Stomach smooth muscle (tissue), 2 donors: ENCODE data around the gene DBNDD2.

Experiments used
- H3K27ac ChIP-seq: one replicate; pipeline ENCODE4 v1.7.0; 2013; ENCODE audit warnings: mild to moderate bottlenecking, low read length, inconsistent platforms
- H3K27me3 ChIP-seq, 2 donors: one replicate each; pipeline ENCODE4 v1.7.0; 2013; ENCODE audit warnings: low read length in 2 of 2; ENCODE audit not compliant: insufficient read depth in 2 of 2, control insufficient read depth in 1 of 2
- H3K36me3 ChIP-seq, 2 donors: one replicate each; pipeline ENCODE4 v1.7.0; 2013; ENCODE audit warnings: low read length in 2 of 2; ENCODE audit not compliant: control insufficient read depth in 2 of 2, insufficient read depth in 2 of 2
- H3K4me1 ChIP-seq: one replicate; pipeline ENCODE4 v1.7.0; 2013; ENCODE audit warnings: low read length; ENCODE audit not compliant: control insufficient read depth, insufficient read depth
- H3K4me3 ChIP-seq, 2 donors: one replicate each; pipeline ENCODE4 v1.7.0; 2013; ENCODE audit warnings: low read length in 2 of 2
- H3K9ac ChIP-seq, 2 donors: one replicate each; pipeline ENCODE4 v1.7.0; 2013; ENCODE audit warnings: low read length in 2 of 2, mild to moderate bottlenecking in 1 of 2
- H3K9me3 ChIP-seq, 2 donors: one replicate each; pipeline ENCODE4 v1.7.0; 2013; ENCODE audit warnings: low read length in 2 of 2; ENCODE audit not compliant: control insufficient read depth in 2 of 2
- donor health status: healthy.
- donor health status: Pancreatic carcinoma.

DBNDD2 gene, protein sequence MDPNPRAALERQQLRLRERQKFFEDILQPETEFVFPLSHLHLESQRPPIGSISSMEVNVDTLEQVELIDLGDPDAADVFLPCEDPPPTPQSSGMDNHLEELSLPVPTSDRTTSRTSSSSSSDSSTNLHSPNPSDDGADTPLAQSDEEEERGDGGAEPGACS

DNA sequence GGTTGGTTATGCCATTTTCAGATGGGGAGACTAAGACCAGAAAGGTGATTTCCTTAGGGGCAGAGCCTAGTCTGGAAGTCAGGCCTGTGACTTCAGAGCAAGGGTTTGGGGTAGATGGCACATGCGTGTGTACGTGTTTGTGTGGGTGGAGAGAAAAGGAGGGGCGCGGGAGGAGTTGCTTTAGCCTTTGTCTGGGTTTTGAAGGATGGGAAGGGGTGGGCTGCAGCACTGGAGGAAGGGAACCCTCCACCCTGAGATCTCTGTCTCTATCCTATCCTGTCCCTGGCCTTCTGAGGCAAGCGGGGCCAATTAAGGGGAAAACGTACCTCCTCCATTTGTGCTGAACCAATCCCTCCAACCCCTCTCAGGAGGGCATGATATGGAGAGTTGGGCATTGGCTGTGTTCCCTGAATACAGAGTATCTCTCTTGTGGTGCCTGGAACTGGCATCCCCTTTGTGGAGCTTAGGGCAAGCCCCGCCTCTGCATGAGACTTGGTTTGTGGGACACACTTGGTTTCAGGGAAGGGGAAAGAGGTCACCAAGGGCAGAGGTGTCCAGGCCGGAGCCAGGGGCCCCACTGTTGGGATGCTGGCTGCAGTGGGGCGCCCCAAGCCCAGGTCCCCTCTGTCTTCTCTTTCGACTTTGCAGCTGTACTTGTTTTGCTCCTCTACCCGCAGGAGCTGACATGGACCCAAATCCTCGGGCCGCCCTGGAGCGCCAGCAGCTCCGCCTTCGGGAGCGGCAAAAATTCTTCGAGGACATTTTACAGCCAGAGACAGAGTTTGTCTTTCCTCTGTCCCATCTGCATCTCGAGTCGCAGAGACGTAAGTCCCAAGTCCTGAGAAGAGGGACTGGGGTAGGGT is at the start of gene DBNDD2:
Gene DBNDD2 (plus strand): TSS at position 507 of the 863 bp plus-strand sequence. CDS start 179 bp downstream, at position 686.
- peak within 1 kb of the TSS; percentile 99 for H3K27ac ChIP-seq
- peak within 1 kb of the TSS; percentile 77 to 91 for H3K4me3 ChIP-seq
- H3K4me1 ChIP-seq, result peaks cover 19% of the 10 kb centered on the region
- no peaks in the 10 kb centered on the region for H3K9me3 ChIP-seq
- H3K36me3 ChIP-seq, result peaks cover 26 to 29% of the 10 kb centered on the region in 2 donors
- no peaks in the 10 kb centered on the region for H3K27me3 ChIP-seq
- H3K9ac ChIP-seq, result peak within 1 kb of the TSS; percentile 91 to 98

DNA sequence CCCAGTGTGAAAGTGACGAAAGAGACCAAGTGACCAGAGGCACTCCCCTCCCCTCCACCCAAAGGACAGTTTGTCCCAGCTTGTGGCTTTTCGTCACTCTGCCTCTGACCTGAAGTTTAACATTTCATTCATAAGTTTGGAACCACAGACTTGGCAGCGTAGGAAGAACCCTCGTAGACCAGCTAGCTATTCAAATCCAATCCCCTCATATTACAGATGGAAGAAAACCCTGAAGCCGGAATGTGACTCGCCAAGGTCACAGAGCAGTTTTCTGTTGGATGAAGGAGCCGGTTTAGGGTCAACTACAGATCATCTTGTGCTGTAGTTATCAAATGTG is 49.1 kb upstream of the DBNDD2 start:
- peak overlapping the region in 1 of 2 donors; percentile 24 for H3K4me3 ChIP-seq
- no peaks in the 10 kb centered on the region for H3K36me3 ChIP-seq
- peak overlapping the region; percentile 96 for H3K27ac ChIP-seq
- no peaks in the 10 kb centered on the region for H3K9me3 ChIP-seq
- no peaks in the 10 kb centered on the region for H3K27me3 ChIP-seq
- peak overlapping the region; percentile 64 to 68 for H3K9ac ChIP-seq
- peaks cover 51% of the 10 kb centered on the region for H3K4me1 ChIP-seq

DNA sequence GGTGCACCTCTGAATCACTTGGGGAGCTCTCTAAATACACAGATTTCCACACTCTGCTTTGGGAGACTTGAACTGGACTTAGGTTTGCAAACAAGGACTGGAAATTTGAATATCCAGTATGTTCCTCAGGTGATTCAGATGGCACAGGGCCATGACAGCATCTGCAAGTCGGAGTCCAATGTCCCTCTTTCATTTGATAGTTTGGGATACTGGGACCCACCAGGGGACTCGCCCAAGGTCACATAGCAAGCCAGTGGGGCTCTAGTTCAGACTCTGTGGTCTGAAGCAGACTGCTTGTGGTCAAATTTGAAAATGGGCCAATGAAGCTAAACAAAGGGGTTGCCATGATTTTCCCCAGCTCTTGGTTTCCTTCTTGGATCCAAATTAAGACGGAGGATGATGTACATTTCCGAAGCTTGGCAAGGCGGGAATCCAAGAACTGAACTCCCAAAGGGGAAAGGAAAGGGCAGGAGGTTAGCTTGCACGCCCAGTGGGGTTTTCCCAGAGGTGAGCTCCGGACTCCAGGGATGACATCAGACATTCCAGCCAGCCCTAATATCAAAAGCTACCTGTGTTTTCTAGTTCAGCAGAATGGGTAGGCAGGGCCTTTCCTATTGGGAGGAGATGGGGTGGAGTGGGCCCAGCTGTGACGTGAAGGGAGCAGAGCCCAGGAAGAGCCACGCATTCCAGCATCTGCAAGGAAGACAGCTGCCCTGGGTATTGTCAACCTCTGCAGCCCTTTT is 48.5 kb upstream of the DBNDD2 start:
- H3K27me3 ChIP-seq, result no peaks in the 10 kb centered on the region
- H3K9me3 ChIP-seq, result no peaks in the 10 kb centered on the region
- peak overlapping the region; percentile 13 to 68 for H3K9ac ChIP-seq
- no peaks in the 10 kb centered on the region for H3K36me3 ChIP-seq
- peak overlapping the region; percentile 96 for H3K27ac ChIP-seq
- H3K4me1 ChIP-seq, result peaks cover 48% of the 10 kb centered on the region
- no peak overlapping the region for H3K4me3 ChIP-seq

DNA sequence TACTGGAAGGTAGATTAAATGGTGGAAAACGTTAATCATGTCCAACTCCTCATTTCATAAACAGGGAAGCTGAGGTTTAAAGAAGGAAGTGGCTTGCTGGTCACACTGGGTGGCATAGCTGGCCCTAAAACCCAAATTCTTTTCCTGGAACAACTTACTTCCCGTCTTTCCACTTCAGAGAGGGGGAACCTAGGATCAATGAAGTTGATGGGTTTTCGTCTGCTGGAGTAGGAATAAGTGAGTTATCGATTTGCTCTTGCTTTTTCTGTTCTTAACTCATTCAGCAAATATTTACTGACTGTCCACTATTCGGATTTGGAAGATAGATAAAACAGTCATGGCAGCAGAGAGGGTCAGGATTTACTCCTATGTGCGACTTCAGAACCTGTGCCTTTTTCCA is 46.3 kb upstream of the DBNDD2 start:
- H3K9me3 ChIP-seq, result no peaks in the 10 kb centered on the region
- no peaks in the 10 kb centered on the region for H3K27me3 ChIP-seq
- H3K27ac ChIP-seq, result no peak overlapping the region
- peaks cover 10 to 11% of the 10 kb centered on the region in 2 donors for H3K36me3 ChIP-seq
- no peak overlapping the region for H3K4me3 ChIP-seq
- peaks cover 55% of the 10 kb centered on the region for H3K4me1 ChIP-seq
- H3K9ac ChIP-seq, result no peak overlapping the region

DNA sequence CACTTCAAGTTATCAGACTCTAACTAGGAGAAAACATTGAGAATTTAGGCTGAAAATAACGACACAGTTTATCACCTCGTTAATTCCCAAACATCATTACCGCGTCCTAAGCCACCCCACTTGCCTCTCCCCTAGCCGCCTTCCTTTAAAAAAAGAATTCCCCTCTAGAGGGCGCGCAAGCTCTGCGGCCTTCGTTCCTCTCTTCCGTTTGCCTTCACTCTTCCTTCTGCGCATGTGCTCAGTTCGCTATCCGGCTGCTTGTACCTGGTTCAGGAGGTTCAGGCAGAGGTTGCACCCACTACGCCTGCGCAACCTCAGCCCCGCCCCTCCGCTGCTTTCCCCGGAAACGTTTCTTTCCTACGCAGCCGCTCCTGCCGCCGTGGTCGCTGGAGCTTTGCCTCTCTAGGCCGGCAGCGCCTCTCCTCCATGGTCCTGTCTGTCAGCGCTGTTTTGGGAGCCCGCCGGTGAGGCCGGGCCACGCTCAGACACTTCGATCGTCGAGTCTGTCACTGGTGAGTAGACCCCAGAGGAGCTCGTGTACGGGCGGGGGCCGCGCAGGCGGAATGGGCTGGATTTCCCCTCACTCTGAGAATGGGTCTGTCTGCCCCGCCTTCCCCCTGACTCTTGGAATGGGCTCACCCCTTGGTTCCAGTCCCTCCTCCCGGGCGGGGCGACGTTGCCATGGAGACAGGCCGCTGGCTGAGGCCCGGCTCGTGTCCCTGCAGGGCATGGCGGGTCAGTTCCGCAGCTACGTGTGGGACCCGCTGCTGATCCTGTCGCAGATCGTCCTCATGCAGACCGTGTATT is 45.1 kb upstream of the DBNDD2 start, which contains the start of gene SYS1:
Gene SYS1 (plus strand): TSS at position 353 of the 807 bp plus-strand sequence. CDS start 376 bp downstream, at position 729.
- peaks cover 22 to 23% of the 10 kb centered on the region in 2 donors for H3K36me3 ChIP-seq
- H3K27ac ChIP-seq, result peak within 1 kb of the TSS; percentile 97
- H3K27me3 ChIP-seq, result no peaks in the 10 kb centered on the region
- H3K4me3 ChIP-seq, result peak within 1 kb of the TSS; percentile 84 to 92
- H3K9ac ChIP-seq, result peak within 1 kb of the TSS; percentile 94 to 97
- H3K9me3 ChIP-seq, result no peaks in the 10 kb centered on the region
- H3K4me1 ChIP-seq, result peaks cover 45% of the 10 kb centered on the region

DNA sequence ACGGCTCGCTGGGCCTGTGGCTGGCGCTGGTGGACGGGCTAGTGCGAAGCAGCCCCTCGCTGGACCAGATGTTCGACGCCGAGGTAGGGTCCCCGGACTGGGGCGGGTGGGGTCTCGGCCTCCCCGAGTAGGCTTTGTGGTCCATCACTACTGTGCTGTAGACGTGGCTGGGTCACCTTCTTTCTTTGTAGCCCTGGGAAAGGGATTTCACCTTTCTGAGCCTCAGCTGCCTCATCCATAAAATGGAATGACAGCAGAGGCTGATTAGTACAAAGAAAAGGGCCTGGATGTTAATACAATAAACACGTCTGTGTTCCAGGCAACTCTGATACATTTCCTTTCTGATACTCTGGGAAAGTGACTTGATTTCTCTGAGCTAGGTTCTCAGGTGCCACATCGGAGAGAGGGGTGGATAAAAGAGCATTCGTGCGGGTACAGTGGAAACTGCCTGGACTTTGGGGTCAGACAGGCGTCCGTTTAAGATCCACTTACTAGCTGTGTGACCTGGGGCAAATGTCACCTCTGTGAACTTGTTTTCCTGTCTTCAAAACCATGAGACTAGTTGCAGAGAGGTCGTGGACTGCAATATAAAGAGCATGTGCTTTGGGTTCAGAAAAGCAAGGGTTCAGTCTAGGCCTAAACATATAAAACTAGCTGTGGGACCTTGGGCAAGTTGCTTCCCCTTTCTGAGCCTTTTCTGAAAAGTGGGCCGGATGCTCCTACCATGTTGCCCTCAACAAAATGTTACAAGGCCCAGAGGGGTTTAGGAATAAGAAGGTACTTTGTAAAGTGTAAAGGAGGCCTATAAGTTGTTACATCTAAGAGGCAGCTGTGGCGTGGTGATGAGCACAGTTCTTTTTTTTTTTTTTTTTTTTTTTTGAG is 44.2 kb upstream of the DBNDD2 start:
- H3K36me3 ChIP-seq, result peaks cover 23 to 29% of the 10 kb centered on the region in 2 donors
- no peaks in the 10 kb centered on the region for H3K27me3 ChIP-seq
- H3K4me3 ChIP-seq, result peak overlapping the region; percentile 84 to 92
- H3K4me1 ChIP-seq, result peaks cover 37% of the 10 kb centered on the region
- no peaks in the 10 kb centered on the region for H3K9me3 ChIP-seq
- peak overlapping the region; percentile 94 to 97 for H3K9ac ChIP-seq
- H3K27ac ChIP-seq, result peak overlapping the region; percentile 97

DNA sequence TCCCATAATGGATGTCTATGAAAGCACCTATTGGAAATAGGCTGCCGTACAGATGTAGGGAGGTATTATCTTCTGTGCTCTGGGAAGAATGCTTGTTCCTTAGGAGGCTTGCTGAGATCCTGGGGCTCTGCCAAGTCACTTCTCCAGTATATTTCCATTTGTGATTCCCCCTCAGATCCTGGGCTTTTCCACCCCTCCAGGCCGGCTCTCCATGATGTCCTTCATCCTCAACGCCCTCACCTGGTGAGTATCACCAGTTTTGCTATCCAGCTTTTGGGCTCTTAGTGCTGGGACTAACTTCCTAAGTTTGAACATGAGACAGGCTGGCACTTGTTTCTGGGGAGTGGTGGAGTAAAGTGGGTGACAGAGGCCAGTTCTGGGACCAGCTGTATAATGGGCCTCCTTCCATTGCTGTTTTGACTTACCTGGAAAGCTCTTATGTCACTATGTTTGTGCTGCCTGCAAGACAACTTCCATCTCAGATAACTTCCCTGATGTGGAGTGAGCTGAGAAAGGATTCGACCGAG is 42.6 kb upstream of the DBNDD2 start:
- H3K9ac ChIP-seq, result no peak overlapping the region
- H3K4me3 ChIP-seq, result no peak overlapping the region
- H3K9me3 ChIP-seq, result no peaks in the 10 kb centered on the region
- peaks cover 25% of the 10 kb centered on the region for H3K4me1 ChIP-seq
- no peak overlapping the region for H3K27ac ChIP-seq
- H3K36me3 ChIP-seq, result peaks cover 25 to 29% of the 10 kb centered on the region in 2 donors
- no peaks in the 10 kb centered on the region for H3K27me3 ChIP-seq

DNA sequence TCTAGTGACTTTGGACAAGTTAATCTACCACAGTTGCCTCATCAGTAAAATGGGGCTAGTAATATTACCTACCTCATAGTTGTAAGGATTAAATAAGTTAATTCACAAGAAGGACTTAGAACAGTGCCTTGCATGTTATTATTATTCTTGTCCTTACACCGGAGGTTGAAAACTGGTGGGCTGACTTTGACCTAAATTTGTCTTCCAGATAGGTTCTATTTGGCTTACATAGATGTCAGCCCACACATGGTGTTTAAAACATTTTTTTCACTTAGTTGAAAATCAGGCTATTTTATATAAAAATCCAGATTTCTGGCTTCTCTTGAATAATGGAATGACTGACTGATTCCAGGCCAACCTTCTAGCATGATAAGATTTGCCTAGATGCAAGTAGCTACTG is 41.9 kb upstream of the DBNDD2 start:
- H3K27ac ChIP-seq, result no peak overlapping the region
- peaks cover 25% of the 10 kb centered on the region for H3K4me1 ChIP-seq
- H3K9me3 ChIP-seq, result no peaks in the 10 kb centered on the region
- no peak overlapping the region for H3K4me3 ChIP-seq
- H3K9ac ChIP-seq, result no peak overlapping the region
- no peaks in the 10 kb centered on the region for H3K27me3 ChIP-seq
- peaks cover 26 to 29% of the 10 kb centered on the region in 2 donors for H3K36me3 ChIP-seq

DNA sequence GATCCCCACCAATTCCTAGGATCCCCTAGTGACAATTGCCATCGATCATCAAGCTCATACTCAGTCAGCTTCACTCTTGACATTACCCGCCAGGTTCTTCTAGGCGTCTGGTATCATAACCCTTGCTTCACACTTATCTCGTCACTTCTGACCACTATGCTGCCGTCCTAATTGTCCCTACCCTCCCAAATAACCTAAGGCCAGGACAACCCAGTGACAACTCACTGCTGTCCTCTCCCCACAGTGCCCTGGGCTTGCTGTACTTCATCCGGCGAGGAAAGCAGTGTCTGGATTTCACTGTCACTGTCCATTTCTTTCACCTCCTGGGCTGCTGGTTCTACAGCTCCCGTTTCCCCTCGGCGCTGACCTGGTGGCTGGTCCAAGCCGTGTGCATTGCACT is 41.5 kb upstream of the DBNDD2 start:
- H3K4me3 ChIP-seq, result no peak overlapping the region
- peaks cover 26 to 29% of the 10 kb centered on the region in 2 donors for H3K36me3 ChIP-seq
- H3K27me3 ChIP-seq, result no peaks in the 10 kb centered on the region
- H3K9me3 ChIP-seq, result no peaks in the 10 kb centered on the region
- no peak overlapping the region for H3K27ac ChIP-seq
- no peak overlapping the region for H3K9ac ChIP-seq
- H3K4me1 ChIP-seq, result peaks cover 25% of the 10 kb centered on the region
